ENCODE measurements around the gene LIPI.
"Not testable (repeated sequence)": the region's sequence is repeated elsewhere in the genome, so short reads cannot be mapped to it uniquely, and the experiment has no call there.

Gene LIPI

GRCh38 chr21:14070049-14070893, 140.5 kb downstream of the LIPI start:
- no peak; the same call in 2 of the 3 replicates for ATAC-seq
- TF ChIP-seq ZFP30 (CRISPR knock-in tag; IDR thresholded peaks at IDR 0.05) (no peak), ZC3H10 (CRISPR knock-in tag; IDR thresholded peaks at IDR 0.05) (no peak), ZNF565 (CRISPR knock-in tag; conservative IDR thresholded peaks at IDR 0.05; ENCODE audit: low read depth) (no peak), BACH2 (CRISPR knock-in tag; IDR thresholded peaks at IDR 0.05; ENCODE audit: borderline replicate concordance) (no peak), CSRNP3 (CRISPR knock-in tag; IDR thresholded peaks at IDR 0.05) (no peak), TSHZ2 (CRISPR knock-in tag; IDR thresholded peaks at IDR 0.05) (no peak), ISL1 (CRISPR knock-in tag; IDR thresholded peaks at IDR 0.05) (no peak)
- TF ChIP-seq, protein P1, sequence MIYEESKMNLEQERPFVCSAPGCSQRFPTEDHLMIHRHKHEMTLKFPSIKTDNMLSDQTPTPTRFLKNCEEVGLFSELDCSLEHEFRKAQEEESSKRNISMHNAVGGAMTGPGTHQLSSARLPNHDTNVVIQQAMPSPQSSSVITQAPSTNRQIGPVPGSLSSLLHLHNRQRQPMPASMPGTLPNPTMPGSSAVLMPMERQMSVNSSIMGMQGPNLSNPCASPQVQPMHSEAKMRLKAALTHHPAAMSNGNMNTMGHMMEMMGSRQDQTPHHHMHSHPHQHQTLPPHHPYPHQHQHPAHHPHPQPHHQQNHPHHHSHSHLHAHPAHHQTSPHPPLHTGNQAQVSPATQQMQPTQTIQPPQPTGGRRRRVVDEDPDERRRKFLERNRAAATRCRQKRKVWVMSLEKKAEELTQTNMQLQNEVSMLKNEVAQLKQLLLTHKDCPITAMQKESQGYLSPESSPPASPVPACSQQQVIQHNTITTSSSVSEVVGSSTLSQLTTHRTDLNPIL (CRISPR knock-in tag; IDR thresholded peaks at IDR 0.05; ENCODE audit: low read depth), result no peak

DNA sequence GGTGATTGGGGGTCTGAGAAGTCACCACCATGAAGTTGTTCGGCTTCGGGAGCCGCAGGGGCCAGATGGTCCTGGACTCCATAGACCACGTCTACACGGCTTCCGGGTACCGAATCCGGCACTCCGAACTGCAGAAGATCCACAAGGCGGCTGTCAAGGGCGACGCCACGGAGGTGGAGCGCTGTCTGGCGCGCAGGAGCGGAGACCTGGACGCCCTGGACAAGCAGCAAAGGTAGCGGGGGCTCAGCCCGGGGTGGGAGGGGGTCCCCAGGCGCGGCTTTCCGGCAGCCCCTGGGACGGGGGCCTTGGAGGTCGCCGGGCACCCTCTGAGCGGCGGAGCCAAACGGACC, 146.5 kb downstream of the LIPI start:
- ATAC-seq, result peak; percentile 77

DNA sequence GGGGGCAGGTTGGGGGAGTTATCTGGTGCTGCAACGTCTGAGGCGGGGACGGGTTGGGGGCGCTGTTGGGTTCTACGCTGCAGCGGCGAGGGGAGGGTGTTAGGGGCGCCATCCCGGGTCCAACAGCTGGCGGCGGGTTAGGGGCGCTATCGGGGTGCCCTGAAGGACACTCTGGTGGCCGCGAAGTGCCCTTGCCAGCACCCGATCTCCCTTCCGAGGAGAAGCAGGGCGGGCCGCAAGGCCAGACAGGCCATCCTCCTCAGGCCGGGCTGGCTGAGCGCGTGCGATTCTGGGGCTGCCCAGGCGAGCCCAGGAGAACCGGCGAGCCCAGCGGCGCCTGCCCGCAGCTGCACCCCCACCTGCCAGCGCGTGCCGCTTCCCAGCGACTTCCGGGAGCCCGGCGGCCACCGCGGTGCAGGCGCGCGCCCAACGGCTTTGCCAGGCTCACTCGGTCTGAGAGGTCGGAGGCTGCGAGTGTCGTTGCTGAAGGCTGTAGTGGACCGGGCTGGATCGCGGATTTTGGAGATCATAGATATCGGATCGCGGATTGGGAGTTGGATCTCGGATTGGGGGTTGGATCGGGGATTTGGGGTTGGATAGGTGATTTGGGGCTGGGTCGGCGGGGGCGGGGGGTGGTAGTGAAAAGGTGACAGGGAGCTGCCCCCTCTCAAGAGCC, 147.0 kb downstream of the LIPI start:
- peak; percentile 96 for ATAC-seq

More for the DNA sequence above, 146.5 kb downstream of the LIPI start:
- TF ChIP-seq SNAI2 (CRISPR knock-in tag; IDR thresholded peaks at IDR 0.05) (no peak), ZNF70 (CRISPR knock-in tag; IDR thresholded peaks at IDR 0.05) (no peak), ZC3H10 (CRISPR knock-in tag; IDR thresholded peaks at IDR 0.05) (no peak), ESRRG (CRISPR knock-in tag; IDR thresholded peaks at IDR 0.05) (no peak), ZNF565 (CRISPR knock-in tag; conservative IDR thresholded peaks at IDR 0.05; ENCODE audit: low read depth) (no peak), OSR1 (CRISPR knock-in tag; IDR thresholded peaks at IDR 0.05) (no peak), ZFP30 (CRISPR knock-in tag; IDR thresholded peaks at IDR 0.05) (no peak), TCF4 (CRISPR knock-in tag; IDR thresholded peaks at IDR 0.05; ENCODE audit: borderline replicate concordance) (no peak)
- TF ChIP-seq, protein P1 (CRISPR knock-in tag; IDR thresholded peaks at IDR 0.05; ENCODE audit: low read depth), result no peak

- not testable (repeated sequence) for ATAC-seq
These were observed 148.1 kb downstream of the LIPI start for GRCh38 chr21:14062684-14063083.

GRCh38 chr21:14061820-14062219, 148.9 kb downstream of the LIPI start:
- not testable (repeated sequence) for ATAC-seq

DNA sequence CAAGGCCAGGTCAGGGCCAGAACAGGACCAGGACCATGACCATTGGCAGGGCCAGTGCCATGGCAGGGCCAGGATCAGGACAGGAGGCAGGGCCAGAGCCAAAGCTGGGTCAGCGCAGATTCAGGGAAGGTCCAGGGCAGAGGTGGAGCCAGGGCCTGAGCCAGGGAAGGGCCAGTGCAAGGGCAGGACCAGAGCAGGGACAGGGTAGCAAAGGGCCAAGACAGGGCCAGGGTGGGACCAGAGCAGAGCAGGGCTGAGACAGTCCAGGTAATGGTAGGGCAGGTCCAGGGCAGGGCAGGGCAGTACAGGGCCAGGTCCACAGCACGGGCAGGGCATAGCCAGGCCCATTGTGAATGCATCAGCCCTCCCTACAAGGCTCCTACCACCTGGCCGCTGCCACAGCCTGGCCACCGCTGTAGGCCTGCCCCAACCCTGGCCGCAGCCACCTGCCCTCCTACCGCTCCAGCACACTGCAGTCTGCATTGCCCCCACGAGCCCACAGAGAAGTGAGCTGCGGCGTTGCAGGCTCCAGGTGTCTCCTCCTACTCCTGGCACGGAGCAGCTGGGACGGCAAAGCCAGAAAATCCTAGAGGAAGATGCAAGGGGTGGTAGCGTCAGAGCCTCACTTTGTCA, 151.6 kb downstream of the LIPI start:
- ATAC-seq, result not testable (repeated sequence)
